ENCODE results near the gene PTGS1. TPM values are rescaled to one million over a fixed set of nuclear protein-coding genes. Genes with fewer than 3 reads are reported as not detected.

The PTGS1 gene
- polyA plus RNA-seq, 1 donor from 2014 or later = 0.17 TPM

GRCh38 chr9:122444041-122444733, 73.4 kb downstream of the PTGS1 start:
- peaks cover 2% of the 10 kb centered on the region for H3K27me3 ChIP-seq (ENCODE audit: insufficient read depth, low read depth, low read length)
- TF ChIP-seq CTCF (IDR thresholded peaks at IDR 0.05; ENCODE audit: poor library complexity, severe bottlenecking) = no peak
- TF ChIP-seq MXI1 (conservative IDR thresholded peaks at IDR 0.05; ENCODE audit: poor library complexity, severe bottlenecking) = no peak
- no peak for TF ChIP-seq SMC3 (conservative IDR thresholded peaks at IDR 0.05; ENCODE audit: poor library complexity)
- no peak for TF ChIP-seq REST (IDR thresholded peaks at IDR 0.05; ENCODE audit: borderline replicate concordance)
- no peak for TF ChIP-seq RAD21 (conservative IDR thresholded peaks at IDR 0.05)
- TF ChIP-seq TAF1 (IDR thresholded peaks at IDR 0.05; ENCODE audit: low read depth) = no peak
- TF ChIP-seq POLR2AphosphoS5 (IDR thresholded peaks at IDR 0.05) = no peak
- TF ChIP-seq EZH2 (IDR thresholded peaks at IDR 0.05; ENCODE audit: borderline replicate concordance, insufficient read depth, low read length, poor library complexity, severe bottlenecking) = no peak
- no peak for TF ChIP-seq EP300 (conservative IDR thresholded peaks at IDR 0.05; ENCODE audit: poor library complexity, severe bottlenecking)
- no peaks in the 10 kb centered on the region for H3K36me3 ChIP-seq (ENCODE audit: insufficient read depth, low read length)
- H3K4me2 ChIP-seq (ENCODE audit: low read length) = no peak overlapping the region
- H3K79me2 ChIP-seq (replicated peaks; ENCODE audit: insufficient read depth, low read length) = no peaks in the 10 kb centered on the region
- no peaks in the 10 kb centered on the region for H3F3A ChIP-seq (ENCODE audit: insufficient read depth, low read length, poor library complexity, severe bottlenecking)
- H2AFZ ChIP-seq (ENCODE audit: low read depth, low read length) = no peak overlapping the region
- H3K9me2 ChIP-seq (ENCODE audit: insufficient read depth, low read length) = no peaks in the 10 kb centered on the region
- no peaks in the 10 kb centered on the region for H3K9me3 ChIP-seq (ENCODE audit: low read length)
- no peak overlapping the region for H3K4me3 ChIP-seq (ENCODE audit: low read length)
- H3K27ac ChIP-seq (ENCODE audit: low read length) = no peak overlapping the region
- H4K20me1 ChIP-seq (ENCODE audit: insufficient read depth) = no peaks in the 10 kb centered on the region
- no peak overlapping the region for H3K9ac ChIP-seq (ENCODE audit: low read length)

Small RNAs within 50 kb of the gene (small RNA-seq; reads per million reads assigned to genes)
- 0 reads per million in 3 experiments for gene AL162424.1

Other genes with a start within 250 kb of the PTGS1 start
- 65.0 and 73.1 TPM in 2 replicates for gene NDUFA8, start 211.2 kb upstream of the PTGS1 start, polyA plus RNA-seq
- gene MORN5, start 211.1 kb upstream of the PTGS1 start, polyA plus RNA-seq = 1.1 TPM in 1 of 2 replicates, not detected in the other
- 0.14 and 0.26 TPM in 2 replicates for gene LHX6, start 142.1 kb upstream of the PTGS1 start, polyA plus RNA-seq
- gene RBM18, start 106.2 kb upstream of the PTGS1 start, polyA plus RNA-seq = 40.8 and 48.8 TPM in 2 replicates
- 40.7 and 46.9 TPM in 2 replicates for gene MRRF, start 106.1 kb upstream of the PTGS1 start, polyA plus RNA-seq
- gene OR1J1, start 106.9 kb downstream of the PTGS1 start, polyA plus RNA-seq = not detected in 2 replicates
- gene OR1J2, start 139.8 kb downstream of the PTGS1 start, polyA plus RNA-seq = not detected in 2 replicates
- gene OR1J4, start 148.1 kb downstream of the PTGS1 start, polyA plus RNA-seq = not detected in 2 replicates
- gene OR1N1, start 156.3 kb downstream of the PTGS1 start, polyA plus RNA-seq = not detected in 2 replicates
- not detected in 2 replicates for gene OR1N2, start 182.1 kb downstream of the PTGS1 start, polyA plus RNA-seq
- gene OR1L8, start 212.4 kb downstream of the PTGS1 start, polyA plus RNA-seq = 0.73 TPM in 1 of 2 replicates, not detected in the other
- gene OR1Q1, start 243.7 kb downstream of the PTGS1 start, polyA plus RNA-seq = not detected in 2 replicates